Esophagus squamous epithelium (tissue), 5 donors: ENCODE results near the gene PCBP4. TPM values are rescaled to one million over a fixed set of nuclear protein-coding genes. Genes with fewer than 3 reads are reported as not detected.

Experiments used
- DNase-seq: peaks from one replicate; lab custom pipeline; 2025; lab: John Stamatoyannopoulos, UW
- H3K27ac ChIP-seq, 4 donors: fragments of 200-600 bp; sonication (generic); one replicate each; pipeline ENCODE4 v1.5.1; 2016 to 2019; ENCODE audit warnings: mild to moderate bottlenecking in 1 of 4
- H3K27me3 ChIP-seq, 4 donors: fragments of 200-600 bp; sonication (generic); 1 replicate in 3 of 4; 2 replicates in 1 of 4; pipeline versions ENCODE4 v1.5.1 to v1.6.0; 2017 to 2021; ENCODE audit warnings: antibody characterized with exemption in 1 of 4
- H3K36me3 ChIP-seq, 3 donors: fragments of 200-600 bp; sonication (generic); one replicate each; pipeline ENCODE4 v1.5.1; 2016 to 2019
- H3K4me1 ChIP-seq, 3 donors: fragments of 200-600 bp; sonication (generic); one replicate each; pipeline ENCODE4 v1.5.1; 2017 to 2019
- H3K4me3 ChIP-seq, 4 donors: fragments of 200-600 bp; sonication (generic); 1 replicate in 3 of 4; 2 replicates in 1 of 4; pipeline ENCODE4 v1.5.1; 2016 to 2019; ENCODE audit warnings: mild to moderate bottlenecking in 2 of 4, moderate library complexity in 1 of 4
- H3K9me3 ChIP-seq, 3 donors: fragments of 200-600 bp; sonication (generic); one replicate each; pipeline ENCODE4 v1.5.1; 2016 to 2019
- CTCF ChIP-seq, 6 experiments: fragments of 450-650 bp in 4 of 6; fragments of 200-600 bp in 2 of 6; sonication (generic) in 2 of 6; IDR thresholded peaks; one replicate each; pipeline ENCODE4 v1.5.1; 2016 to 2019; ENCODE audit warnings: antibody characterized with exemption in 6 of 6, mild to moderate bottlenecking in 4 of 6, moderate library complexity in 4 of 6
- POLR2A ChIP-seq, 4 donors: fragments of 450-650 bp; IDR thresholded peaks; one replicate each; pipeline ENCODE4 v1.6.1; 2017; ENCODE audit warnings: antibody characterized with exemption in 4 of 4, mild to moderate bottlenecking in 4 of 4, moderate library complexity in 3 of 4
- WGBS, 2 donors: methylation state at CpG; one replicate each; pipeline ENCODE4 v1.1.5; 2018; 5-methylcytosine and 5-hydroxymethylcytosine counted together
- intact Hi-C: fragments of 100-400 bp; cut with DNase I; formaldehyde crosslinking; loops from one replicate; pipeline ENCODE4 v1.15.0; 2022
- total RNA-seq, 4 donors: library from RNA; depleted of rRNA; stranded (reverse); fragments of >200 nt; gene quantifications; one replicate each; pipeline ENCODE4 v1.1.0, GENCODE V29; 2016
- donor health status: DM: yes; HTN: yes; CAD: no.

The PCBP4 gene
- total RNA-seq, 4 donors from 2014 or later: 13.0 to 47.3 (median 19.5) TPM

GRCh38 chr3:51954105-51954504, 13.1 kb downstream of the PCBP4 start:
- WGBS, 2 donors: 55 to 75% methylated on average over 6 of the region's 6 CpGs
- DNase-seq: no peak
- Histone ChIP-seq H3K27me3 (peaks cover 0 to 18% (median 0%) of the 10 kb centered on the region in 4 donors), H3K4me1 (peaks cover 13 to 25% (median 14%) of the 10 kb centered on the region in 3 donors), H3K4me3 (no peak overlapping the region), H3K36me3 (peaks cover 0 to 19% (median 0%) of the 10 kb centered on the region in 3 donors), H3K9me3 (no peaks in the 10 kb centered on the region), H3K27ac (no peak overlapping the region)
- intact Hi-C loops: no loop called here
- TF ChIP-seq CTCF (IDR thresholded peaks at IDR 0.05) (no peak), POLR2A (IDR thresholded peaks at IDR 0.05) (no peak)

- no peaks in the 10 kb centered on the region for H3K9me3 ChIP-seq
- peaks cover 0 to 19% (median 0%) of the 10 kb centered on the region in 3 donors for H3K36me3 ChIP-seq
- 76 to 78% methylated on average over 3 of the region's 3 CpGs for WGBS, 2 donors
- DNase-seq: no peak
- peaks cover 13 to 25% (median 14%) of the 10 kb centered on the region in 3 donors for H3K4me1 ChIP-seq
- no peak overlapping the region for H3K27ac ChIP-seq
- no peak for TF ChIP-seq CTCF (IDR thresholded peaks at IDR 0.05)
- TF ChIP-seq POLR2A (IDR thresholded peaks at IDR 0.05): no peak
- H3K4me3 ChIP-seq: no peak overlapping the region
- peaks cover 0 to 18% (median 0%) of the 10 kb centered on the region in 4 donors for H3K27me3 ChIP-seq
- intact Hi-C loops: no loop called here
These were observed 13.8 kb downstream of the PCBP4 start for GRCh38 chr3:51953445-51953844.

GRCh38 chr3:51950899-51951298, 16.4 kb downstream of the PCBP4 start:
- no peak overlapping the region for H3K4me3 ChIP-seq
- WGBS, 2 donors: 88 to 94% methylated on average over 1 to 2 of the region's 2 CpGs
- H3K36me3 ChIP-seq: peaks cover 0 to 22% (median 0%) of the 10 kb centered on the region in 3 donors
- no peak for DNase-seq
- no peaks in the 10 kb centered on the region for H3K9me3 ChIP-seq
- intact Hi-C loops: no loop called here
- peaks cover 6 to 11% (median 6%) of the 10 kb centered on the region in 3 donors for H3K4me1 ChIP-seq
- no peak overlapping the region for H3K27ac ChIP-seq
- TF ChIP-seq POLR2A (IDR thresholded peaks at IDR 0.05) (no peak), CTCF (IDR thresholded peaks at IDR 0.05) (no peak)
- peaks cover 0 to 16% (median 0%) of the 10 kb centered on the region in 4 donors for H3K27me3 ChIP-seq

GRCh38 chr3:51949121-51949520, 18.1 kb downstream of the PCBP4 start:
- no peaks in the 10 kb centered on the region for H3K27me3 ChIP-seq
- 78 to 100% methylated on average over 3 to 5 of the region's 5 CpGs for WGBS, 2 donors
- H3K27ac ChIP-seq: no peak overlapping the region
- H3K4me3 ChIP-seq: no peak overlapping the region
- no peak for DNase-seq
- no peaks in the 10 kb centered on the region for H3K9me3 ChIP-seq
- TF ChIP-seq POLR2A (IDR thresholded peaks at IDR 0.05) (no peak), CTCF (IDR thresholded peaks at IDR 0.05) (no peak)
- H3K4me1 ChIP-seq: no peaks in the 10 kb centered on the region
- peaks cover 0 to 34% (median 0%) of the 10 kb centered on the region in 3 donors for H3K36me3 ChIP-seq
- intact Hi-C loops: no loop called here

GRCh38 chr3:51948016-51948580, 19.2 kb downstream of the PCBP4 start:
- TF ChIP-seq CTCF (IDR thresholded peaks at IDR 0.05) (no peak), POLR2A (IDR thresholded peaks at IDR 0.05) (no peak)
- Histone ChIP-seq H3K27ac (no peak overlapping the region), H3K9me3 (no peaks in the 10 kb centered on the region), H3K36me3 (peaks cover 0 to 34% (median 0%) of the 10 kb centered on the region in 3 donors), H3K4me3 (no peak overlapping the region), H3K4me1 (peaks cover 0 to 5% (median 3%) of the 10 kb centered on the region in 3 donors), H3K27me3 (no peaks in the 10 kb centered on the region)
- no peak for DNase-seq
- intact Hi-C loops: no loop called here
- 87 to 88% methylated on average over 10 of the region's 10 CpGs for WGBS, 2 donors
